GM04503 (cell line): ENCODE measurements around the gene INVS.
"Not testable (repeated sequence)": the region's sequence is repeated elsewhere in the genome, so short reads cannot be mapped to it uniquely, and the experiment has no call there.

ENCODE experiments used
- DNase-seq: peaks from one replicate; pipeline ENCODE4 v3.0.0-alpha.2; 2012; ENCODE audit warnings: low read depth

The INVS gene

DNA sequence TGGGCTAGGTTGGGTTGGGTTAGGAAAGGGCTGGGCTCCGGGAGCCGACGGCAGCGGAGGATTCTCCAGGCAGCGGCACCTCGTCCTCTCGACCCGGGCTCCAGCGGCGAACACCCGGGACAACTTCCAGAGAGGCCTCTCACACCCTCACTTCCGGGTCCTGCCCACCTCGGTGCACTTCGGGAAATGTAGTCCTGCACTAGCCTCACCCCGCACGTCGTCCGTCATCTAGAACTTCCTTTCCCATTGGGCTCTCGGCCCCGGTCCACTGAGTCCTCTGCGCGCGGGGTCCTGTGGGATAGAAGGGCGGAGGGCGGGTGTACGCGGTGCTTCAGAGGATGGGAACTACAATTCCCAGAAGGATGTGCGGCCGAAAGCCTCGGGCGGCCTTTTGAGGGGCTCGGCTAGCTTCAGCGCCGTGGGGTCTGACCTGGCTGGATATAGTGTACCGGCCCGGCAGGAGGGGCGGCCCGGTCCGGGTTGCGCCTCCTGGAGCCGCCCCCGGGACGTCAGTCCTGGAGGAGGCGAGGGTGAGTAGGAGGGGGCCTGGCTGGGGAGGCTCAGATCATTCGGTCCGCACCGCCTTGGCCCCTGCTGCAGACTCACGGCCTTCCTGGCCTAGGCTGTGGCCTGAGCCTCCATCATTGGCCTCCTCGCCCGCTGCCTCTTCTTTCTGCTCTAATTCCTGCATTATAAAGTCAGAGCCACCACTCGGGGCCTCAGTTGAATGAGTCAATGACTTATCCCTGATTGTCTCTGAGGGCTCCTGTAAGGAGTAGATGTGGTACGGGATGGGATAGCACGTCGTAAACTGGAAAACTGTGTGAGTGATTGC is at the start of gene INVS, which contains the start of gene ERP44:
INVS (plus strand) TSS at position 357 of the 835 bp plus-strand sequence. CDS start 5,279 bp downstream, outside the sequence.
ERP44 (minus strand) TSS at position 114 of the 835 bp plus-strand sequence. CDS start 160 bp downstream, outside the sequence.
- peak; percentile 95 for DNase-seq

- DNase-seq, result no peak
Measured at GRCh38 chr9:100049551-100049950, 49.5 kb upstream of the INVS start.

DNA sequence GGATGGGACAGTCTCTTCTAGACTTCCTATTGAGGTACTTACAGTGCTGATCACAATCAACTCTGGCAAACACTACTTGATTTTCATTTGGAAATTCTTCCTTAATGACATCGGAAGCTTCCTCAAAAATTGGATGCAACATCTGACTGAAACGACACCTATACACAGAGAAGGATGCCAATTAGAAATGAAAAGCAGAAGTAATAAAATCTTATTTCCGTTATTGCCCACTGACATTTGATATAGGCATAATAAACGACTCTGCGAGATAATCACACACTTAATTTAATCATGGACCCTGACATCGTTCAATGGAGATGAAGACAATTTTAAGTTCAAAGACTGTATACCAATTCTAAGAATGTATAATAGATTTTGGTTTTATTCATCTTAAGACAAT is 46.7 kb upstream of the INVS start:
- no peak for DNase-seq

DNA sequence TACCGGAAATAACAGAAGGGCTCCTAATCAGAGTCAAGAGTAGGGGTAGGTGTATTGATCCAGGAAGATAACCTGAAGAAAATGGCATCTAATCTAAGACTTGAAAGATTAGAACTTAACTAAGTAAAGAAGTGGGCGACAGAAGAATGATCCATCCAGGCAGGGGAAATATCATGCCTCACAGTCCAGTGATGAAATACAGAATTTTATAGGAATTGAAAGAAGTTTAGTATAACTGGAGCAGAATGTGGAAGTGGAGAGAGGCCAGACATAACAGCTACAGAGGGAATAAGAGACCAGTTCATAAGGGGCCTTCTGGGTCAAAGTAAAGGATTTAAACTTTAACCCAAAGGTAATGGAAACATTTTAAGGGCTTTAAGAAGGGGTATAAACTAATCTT is 42.5 kb upstream of the INVS start:
- no peak for DNase-seq

DNA sequence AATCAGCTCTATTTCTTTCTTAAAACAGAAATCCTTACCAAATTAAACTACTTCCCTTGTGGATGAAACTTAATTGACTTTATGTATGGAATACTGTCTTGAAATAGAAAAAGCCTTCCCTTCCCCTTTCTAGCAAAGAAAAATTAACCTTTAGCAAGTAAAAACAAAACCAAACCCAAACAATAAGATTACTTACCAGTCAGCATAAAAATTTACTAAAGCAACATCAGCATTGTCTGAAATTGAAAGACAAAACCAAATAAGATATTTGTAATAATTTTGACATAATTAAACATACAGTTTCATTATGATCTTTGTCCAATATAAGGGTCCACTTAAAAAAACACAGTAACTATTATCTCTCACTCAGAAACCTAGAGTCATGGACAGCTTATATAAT is 41.4 kb upstream of the INVS start:
- no peak for DNase-seq

DNA sequence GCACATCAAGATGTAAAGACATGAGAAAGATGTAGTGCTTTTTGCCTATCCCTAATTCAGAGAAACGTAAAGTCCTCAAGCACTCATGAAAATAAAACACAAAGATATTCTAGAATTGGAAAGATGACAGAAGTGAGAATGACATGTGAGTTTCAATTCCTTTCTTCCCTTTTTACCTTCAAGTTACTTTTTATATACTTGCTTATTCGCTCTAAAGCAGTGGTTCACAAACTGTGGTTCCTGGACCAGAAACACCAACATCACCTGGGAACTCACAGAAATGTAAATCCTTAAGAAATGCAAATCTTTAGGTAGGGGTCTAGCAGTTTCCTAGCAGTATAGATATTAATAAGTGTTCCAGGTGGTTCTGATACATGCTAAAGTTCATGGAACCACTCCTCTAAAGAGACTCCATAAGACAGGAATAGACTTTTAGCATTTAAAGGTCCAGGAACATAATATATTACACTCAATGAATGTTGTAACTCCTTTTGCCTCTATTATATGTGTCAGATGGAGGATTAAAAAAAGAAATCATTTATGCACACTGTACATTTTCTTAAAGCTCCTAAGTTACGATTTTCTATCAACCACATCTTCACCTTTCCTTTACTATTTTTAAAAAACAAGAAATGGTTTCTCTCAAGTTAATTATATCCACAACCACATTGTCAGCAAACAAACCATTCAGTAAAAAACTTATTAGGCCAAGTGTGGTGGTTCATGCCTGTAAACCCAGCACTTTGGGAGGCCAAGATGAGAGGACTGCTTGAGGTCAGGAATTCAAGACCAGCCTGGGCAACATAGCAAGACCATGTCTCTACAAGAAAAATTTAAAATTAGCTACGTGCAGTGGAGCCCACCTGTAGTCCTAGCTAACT is 40.1 kb upstream of the INVS start:
- DNase-seq, result no peak

- not testable (repeated sequence) for DNase-seq
Measured at GRCh38 chr9:100062683-100063082, 36.4 kb upstream of the INVS start.

- DNase-seq, result no peak
Measured at GRCh38 chr9:100063185-100063584, 35.9 kb upstream of the INVS start.

- peak; percentile 27 for DNase-seq
Measured at GRCh38 chr9:100064872-100065581, 34.0 kb upstream of the INVS start.

- DNase-seq, result no peak
Measured at GRCh38 chr9:100066539-100066938, 32.5 kb upstream of the INVS start.

DNA sequence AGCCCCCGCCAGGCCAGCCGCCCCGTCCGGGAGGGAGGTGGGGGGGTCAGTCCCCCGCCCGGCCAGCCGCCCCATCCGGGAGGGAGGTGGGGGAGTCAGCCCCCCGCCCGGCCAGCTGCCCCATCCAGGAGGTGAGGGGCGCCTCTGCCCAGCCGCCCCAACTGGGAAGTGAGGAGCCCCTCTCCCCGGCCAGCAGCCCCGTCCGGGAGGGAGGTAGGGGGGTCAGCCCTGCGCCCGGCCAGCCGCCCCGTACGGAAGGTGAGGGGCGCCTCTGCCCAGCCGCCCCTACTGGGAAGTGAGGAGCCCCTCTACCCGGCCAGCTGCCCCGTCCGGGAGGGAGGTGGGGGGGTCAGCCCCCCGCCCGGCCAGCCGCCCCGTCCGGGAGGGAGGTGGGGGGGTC is 31.1 kb upstream of the INVS start:
- DNase-seq, result not testable (repeated sequence)

GRCh38 chr9:100069068-100069467 is 30.0 kb upstream of the INVS start:
- DNase-seq, result not testable (repeated sequence)

- no peak for DNase-seq
Measured at GRCh38 chr9:100070104-100071041, 28.7 kb upstream of the INVS start.

GRCh38 chr9:100071271-100071670 is 27.8 kb upstream of the INVS start:
- DNase-seq, result no peak

GRCh38 chr9:100072805-100073204 is 26.2 kb upstream of the INVS start:
- DNase-seq, result no peak

DNA sequence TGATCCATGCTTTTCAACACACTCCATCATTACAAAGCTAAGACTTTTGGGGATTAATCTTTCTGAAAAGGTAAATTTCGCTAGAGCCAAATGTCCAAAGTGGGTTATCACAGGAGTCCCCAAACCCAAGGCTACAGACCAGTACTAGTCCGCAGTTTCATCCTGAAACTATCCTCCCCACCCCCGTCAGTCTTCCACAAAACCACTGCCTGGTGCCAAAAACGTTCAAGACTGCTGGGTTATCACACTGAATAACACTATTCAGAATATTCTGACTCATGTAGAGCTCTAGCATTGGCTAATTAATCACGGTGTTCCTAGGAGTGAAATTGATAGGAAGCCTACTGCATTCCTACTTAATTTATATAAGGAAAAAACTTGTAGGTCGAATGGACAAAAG is 24.9 kb upstream of the INVS start:
- no peak for DNase-seq

DNA sequence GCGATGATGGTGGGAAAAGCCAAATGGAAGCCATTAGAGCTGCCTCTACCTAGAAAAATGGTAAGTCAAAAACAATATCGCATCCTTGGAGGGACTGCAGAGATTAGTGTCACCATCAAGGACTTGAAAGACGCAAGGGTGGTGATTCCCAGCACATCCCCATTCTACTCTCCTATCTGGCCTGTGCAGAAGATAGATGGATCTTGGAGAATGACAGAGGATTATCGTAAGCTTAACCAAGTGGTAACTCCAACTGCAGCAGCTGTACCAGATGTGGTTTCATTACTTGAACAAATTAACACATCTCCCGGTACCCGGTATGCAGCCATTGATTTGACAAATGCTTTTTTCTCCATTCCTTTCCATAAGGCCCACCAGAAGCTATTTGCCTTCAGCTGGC is 24.1 kb upstream of the INVS start:
- no peak for DNase-seq

DNA sequence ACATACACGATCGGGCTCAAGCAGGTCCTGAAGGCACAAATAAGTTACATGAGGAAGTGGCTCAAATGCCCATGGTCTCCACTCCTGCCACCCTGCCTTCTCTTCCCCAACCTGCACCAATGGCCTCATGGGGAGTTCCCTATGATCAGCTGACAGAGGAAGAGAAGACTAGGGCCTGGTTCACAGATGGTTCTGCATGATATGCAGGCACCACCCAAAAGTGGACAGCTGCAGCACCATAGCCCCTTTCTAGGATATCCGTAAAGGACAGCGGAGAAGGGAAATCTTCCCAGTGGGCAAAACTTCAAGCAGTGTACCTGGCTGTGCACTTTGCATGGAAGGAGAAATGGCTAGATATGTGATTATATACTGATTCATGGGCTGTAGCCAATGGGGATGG is 22.8 kb upstream of the INVS start:
- DNase-seq, result not testable (repeated sequence)

- DNase-seq, result no peak
Measured at GRCh38 chr9:100082782-100083181, 16.3 kb upstream of the INVS start.

- no peak for DNase-seq
Measured at GRCh38 chr9:100083448-100084127, 15.5 kb upstream of the INVS start.

- no peak for DNase-seq
Measured at GRCh38 chr9:100084128-100084453, 15.0 kb upstream of the INVS start.
